ENCODE data around the gene VWA1.

GRCh38 chr1:1387098-1388077, 48.1 kb upstream of the VWA1 start:
- no peak for TF ChIP-seq CTCF (IDR thresholded peaks at IDR 0.05)
- TF ChIP-seq TCF7L2 (IDR thresholded peaks at IDR 0.05; ENCODE audit: low read depth, low read length) = no peak
- TF ChIP-seq SIN3A (IDR thresholded peaks at IDR 0.05; ENCODE audit: borderline replicate concordance, insufficient read depth, low read depth, low read length) = no peak
- no peak for TF ChIP-seq POLR2AphosphoS5 (IDR thresholded peaks at IDR 0.05; ENCODE audit: low read depth, low read length)
- no peak for TF ChIP-seq REST (IDR thresholded peaks at IDR 0.05; ENCODE audit: insufficient read depth in 1 of 2, low read depth in 2 of 2, low read length in 1 of 2)
